B cell (primary cell): ENCODE results near the gene CDKN1C. TPM values are rescaled to one million over a fixed set of nuclear protein-coding genes. Genes with fewer than 3 reads are reported as not detected.

Experiments used
- ATAC-seq: fragments of 200-7000 bp; cut with Tn5 transposase; one replicate; pipeline ENCODE4 v1.10.0; 2021; ENCODE audit warnings: low read depth, mild to moderate bottlenecking, moderate number of reproducible peaks, moderate library complexity
- CTCF ChIA-PET: fragments of 350-600 bp; sonication (Branson Sonifier 250); formaldehyde crosslinking; loops from one replicate; lab custom pipeline; 2021; ENCODE audit warnings: antibody characterized with exemption, inconsistent platforms; lab: Charles Lee
- POLR2A ChIA-PET: fragments of 350-600 bp; sonication (Branson Sonifier 250); formaldehyde crosslinking; loops from one replicate; lab custom pipeline; 2021; ENCODE audit warnings: antibody characterized with exemption; lab: Charles Lee
- DNase-seq: peaks from one replicate; pipeline ENCODE4 v3.0.0; 2013
- H2AFZ ChIP-seq: 2 replicates; pipeline ENCODE4 v1.6.1; 2012; ENCODE audit warnings: mild to moderate bottlenecking, low read depth, low read length; ENCODE audit not compliant: insufficient read depth, poor library complexity, severe bottlenecking
- H3K27ac ChIP-seq, 2 donors: 1 replicate in 1 of 2; 2 replicates in 1 of 2; pipeline ENCODE4 v1.5.1; 2012 to 2013; ENCODE audit warnings: low read length in 2 of 2, mild to moderate bottlenecking in 2 of 2, moderate library complexity in 1 of 2
- H3K27me3 ChIP-seq, 4 experiments: fragments of 200-600 bp in 1 of 4; sonication (generic) in 1 of 4; replicated peaks in 1 of 4; 1 replicate in 2 of 4; 2 replicates in 2 of 4; pipeline versions ENCODE4 v1.6.1 to v1.7.0; 2013 to 2016; ENCODE audit warnings: low read length in 3 of 4, mild to moderate bottlenecking in 2 of 4, mixed read lengths in 1 of 4, moderate library complexity in 1 of 4; ENCODE audit not compliant: insufficient read depth in 4 of 4, control insufficient read depth in 3 of 4; ENCODE audit errors: control extremely low read depth in 1 of 4
- H3K36me3 ChIP-seq, 2 experiments: replicated peaks in 1 of 2; 1 replicate in 1 of 2; 2 replicates in 1 of 2; pipeline versions ENCODE4 v1.6.1 to v1.7.1; 2013; ENCODE audit warnings: low read length in 1 of 2; ENCODE audit not compliant: insufficient read depth in 2 of 2, control insufficient read depth in 1 of 2; ENCODE audit errors: control extremely low read depth in 1 of 2, extremely low read depth in 1 of 2
- H3K4me1 ChIP-seq, 2 donors: fragments of 200-600 bp in 1 of 2; sonication (generic) in 1 of 2; 1 replicate in 1 of 2; 2 replicates in 1 of 2; pipeline versions ENCODE4 v1.5.1 to v1.6.1; 2013 to 2017; ENCODE audit warnings: low read length in 2 of 2; ENCODE audit not compliant: control insufficient read depth in 2 of 2, insufficient read depth in 2 of 2
- H3K4me2 ChIP-seq: replicated peaks from 2 replicates; pipeline ENCODE3; 2012; ENCODE audit warnings: mild to moderate bottlenecking, low read depth, low read length; ENCODE audit not compliant: poor library complexity, severe bottlenecking
- H3K4me3 ChIP-seq, 5 experiments: fragments of 200-600 bp in 1 of 5; sonication (generic) in 1 of 5; 1 replicate in 3 of 5; 2 replicates in 2 of 5; pipeline versions ENCODE4 v1.5.1 to v1.7.0; 2011 to 2016; ENCODE audit warnings: low read length in 4 of 5, mild to moderate bottlenecking in 4 of 5, low read depth in 2 of 5, control low read depth in 1 of 5, moderate library complexity in 1 of 5; ENCODE audit not compliant: insufficient read depth in 1 of 5; ENCODE audit errors: control extremely low read depth in 1 of 5, extremely low read depth in 1 of 5
- H3K79me2 ChIP-seq: fragments of 200-600 bp; sonication (generic); one replicate; pipeline ENCODE4 v1.6.0; 2016; ENCODE audit warnings: low read length; ENCODE audit not compliant: control insufficient read depth, insufficient read depth
- H3K9ac ChIP-seq: fragments of 200-600 bp; sonication (generic); 2 replicates; pipeline ENCODE4 v1.6.1; 2017; ENCODE audit warnings: mild to moderate bottlenecking, low read length, moderate library complexity
- H3K9me3 ChIP-seq, 3 donors: one replicate each; pipeline versions ENCODE4 v1.6.1 to v1.7.1; 2013; ENCODE audit warnings: low read length in 2 of 3; ENCODE audit not compliant: control insufficient read depth in 2 of 3, insufficient read depth in 1 of 3; ENCODE audit errors: control extremely low read depth in 1 of 3
- H4K20me1 ChIP-seq: 2 replicates; pipeline ENCODE4 v1.6.0; 2012; ENCODE audit warnings: mild to moderate bottlenecking, low read length; ENCODE audit not compliant: insufficient read depth, control insufficient read depth, poor library complexity, severe bottlenecking
- H3K27ac Mint-ChIP-seq: one replicate; pipeline ENCODE4 v1.8.0; 2021; ENCODE audit warnings: mixed read lengths
- H3K27me3 Mint-ChIP-seq: one replicate; pipeline ENCODE4 v1.8.0; 2021; ENCODE audit warnings: mixed read lengths
- H3K4me1 Mint-ChIP-seq: one replicate; pipeline ENCODE4 v1.8.0; 2021; ENCODE audit warnings: mixed read lengths
- H3K4me3 Mint-ChIP-seq: one replicate; pipeline ENCODE4 v1.8.0; 2021; ENCODE audit warnings: mixed read lengths
- H3K9me3 Mint-ChIP-seq: one replicate; pipeline ENCODE4 v1.8.0; 2022; ENCODE audit warnings: mixed read lengths; ENCODE audit not compliant: insufficient read depth
- EZH2 ChIP-seq: IDR thresholded peaks from 2 replicates; pipeline ENCODE4 v1.6.1; 2012; ENCODE audit warnings: borderline replicate concordance, low read depth, mild to moderate bottlenecking, moderate library complexity, low read length; ENCODE audit not compliant: insufficient read depth, poor library complexity, severe bottlenecking
- WGBS: methylation state at CpG from one replicate; pipeline ENCODE4 v1.1.5; 2013; ENCODE audit warnings: missing lambda C conversion rate; ENCODE audit not compliant: insufficient coverage; 5-methylcytosine and 5-hydroxymethylcytosine counted together
- intact Hi-C: fragments of 100-400 bp; cut with micrococcal nuclease; formaldehyde crosslinking; loops from one replicate; pipeline ENCODE4 v1.10.0; 2022
- polyA plus RNA-seq: library from polyadenylated mRNA; depleted of rRNA; stranded (reverse); fragments of >200 nt; gene quantifications from 2 replicates; pipeline ENCODE4 v1.2.3, GENCODE V29; 2012
- total RNA-seq, 2 donors: library from RNA; stranded (reverse); fragments of 120-200 nt in 1 of 2; gene quantifications; 1 replicate in 1 of 2; 2 replicates in 1 of 2; pipeline versions ENCODE4 v1.2.3 to v1.2.4, GENCODE V29; 2013 to 2022
- TF ChIP-seq, protein P1 (sequence below): fragments of 200-600 bp; IDR thresholded peaks from one replicate; pipeline ENCODE4 v1.8.0; 2022; ENCODE audit warnings: antibody characterized with exemption, mild to moderate bottlenecking

CDKN1C gene
- total and polyA plus RNA-seq, 2 donors (not counting 1 experiment from before 2014, with no cell fraction given): 0.58 to 8.0 TPM

GRCh38 chr11:2931771-2932738, 46.5 kb upstream of the CDKN1C start:
- Histone ChIP-seq H3K9ac (no peak overlapping the region), H3K9me3 (peaks cover 0 to 12% (median 0%) of the 10 kb centered on the region in 3 donors), H3K4me1 (peaks cover 28% of the 10 kb centered on the region in 2 donors), H2AFZ (no peak overlapping the region), H4K20me1 (peaks cover 5% of the 10 kb centered on the region), H3K27me3 (peaks cover 0 to 54% (median 16%) of the 10 kb centered on the region in 4 experiments), H3K36me3 (no peaks in the 10 kb centered on the region), H3K4me3 (no peak overlapping the region), H3K27ac (no peak overlapping the region), H3K4me2 (no peak overlapping the region), H3K79me2 (no peaks in the 10 kb centered on the region)
- Mint-ChIP-seq H3K4me1 (peaks cover 16% of the 10 kb centered on the region), H3K4me3 (no peak overlapping the region), H3K27me3 (peaks cover 22% of the 10 kb centered on the region), H3K27ac (no peak overlapping the region), H3K9me3 (no peaks in the 10 kb centered on the region)
- no peak for DNase-seq
- ChIA-PET POLR2A (no interaction called here), CTCF (interaction anchor here (0.8 to 3.1 kb wide), 3 partner anchors 159 to 401 kb away, joined by 3 to 12 read pairs (median 5); no protein-coding TSS in a partner anchor)
- no peak for TF ChIP-seq EZH2
- TF ChIP-seq, protein P1, sequence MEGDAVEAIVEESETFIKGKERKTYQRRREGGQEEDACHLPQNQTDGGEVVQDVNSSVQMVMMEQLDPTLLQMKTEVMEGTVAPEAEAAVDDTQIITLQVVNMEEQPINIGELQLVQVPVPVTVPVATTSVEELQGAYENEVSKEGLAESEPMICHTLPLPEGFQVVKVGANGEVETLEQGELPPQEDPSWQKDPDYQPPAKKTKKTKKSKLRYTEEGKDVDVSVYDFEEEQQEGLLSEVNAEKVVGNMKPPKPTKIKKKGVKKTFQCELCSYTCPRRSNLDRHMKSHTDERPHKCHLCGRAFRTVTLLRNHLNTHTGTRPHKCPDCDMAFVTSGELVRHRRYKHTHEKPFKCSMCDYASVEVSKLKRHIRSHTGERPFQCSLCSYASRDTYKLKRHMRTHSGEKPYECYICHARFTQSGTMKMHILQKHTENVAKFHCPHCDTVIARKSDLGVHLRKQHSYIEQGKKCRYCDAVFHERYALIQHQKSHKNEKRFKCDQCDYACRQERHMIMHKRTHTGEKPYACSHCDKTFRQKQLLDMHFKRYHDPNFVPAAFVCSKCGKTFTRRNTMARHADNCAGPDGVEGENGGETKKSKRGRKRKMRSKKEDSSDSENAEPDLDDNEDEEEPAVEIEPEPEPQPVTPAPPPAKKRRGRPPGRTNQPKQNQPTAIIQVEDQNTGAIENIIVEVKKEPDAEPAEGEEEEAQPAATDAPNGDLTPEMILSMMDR: no peak
- intact Hi-C loops: loop anchor here (2.0 kb wide), 1 partner anchor 161 kb away; no protein-coding TSS in a partner anchor
- WGBS: 82% methylated on average over 13 of the region's 13 CpGs
- no peak for ATAC-seq

DNA sequence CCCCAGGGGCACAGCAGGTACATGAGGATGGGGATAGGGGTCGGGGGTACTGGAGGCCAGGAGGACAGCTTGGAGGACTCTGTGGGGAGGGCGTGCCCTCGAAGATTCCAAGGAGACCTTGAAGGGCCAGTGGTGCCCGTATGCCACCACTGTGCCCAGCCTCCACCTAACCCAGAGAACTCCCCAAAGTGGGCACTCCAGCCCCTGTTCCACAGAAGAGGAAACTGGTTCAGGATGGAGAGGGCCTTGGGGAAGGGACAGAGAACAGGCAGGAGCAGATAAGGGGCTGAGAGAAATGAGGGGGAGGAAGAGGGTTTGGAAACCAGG, 45.8 kb upstream of the CDKN1C start:
- no peak overlapping the region for H3K4me3 Mint-ChIP-seq

More for the DNA sequence above, 45.8 kb upstream of the CDKN1C start:
- no peak overlapping the region for H3K4me2 ChIP-seq
- Mint-ChIP-seq H3K27me3 (peaks cover 26% of the 10 kb centered on the region), H3K4me1 (peaks cover 16% of the 10 kb centered on the region), H3K27ac (no peak overlapping the region), H3K9me3 (no peaks in the 10 kb centered on the region)
- H3K27ac ChIP-seq: no peak overlapping the region
- no peaks in the 10 kb centered on the region for H3K36me3 ChIP-seq
- H3K9me3 ChIP-seq: peaks cover 0 to 6% (median 0%) of the 10 kb centered on the region in 3 donors
- TF ChIP-seq, protein P1: no peak
- no peak for TF ChIP-seq EZH2
- H3K4me1 ChIP-seq: peaks cover 28% of the 10 kb centered on the region in 2 donors
- 100% methylated on average over 1 of the region's 4 CpGs for WGBS
- no peak overlapping the region for H3K4me3 ChIP-seq
- peaks cover 5% of the 10 kb centered on the region for H4K20me1 ChIP-seq
- no peak overlapping the region for H3K9ac ChIP-seq
- ATAC-seq (no peak), DNase-seq (no peak)
- no peak overlapping the region for H2AFZ ChIP-seq
- CTCF ChIA-PET: interaction anchor here (0.8 to 3.1 kb wide), 4 partner anchors 9 to 400 kb away, joined by 3 to 12 read pairs (median 6); no protein-coding TSS in a partner anchor
- peaks cover 0 to 61% (median 17%) of the 10 kb centered on the region in 4 experiments for H3K27me3 ChIP-seq
- intact Hi-C loops: loop anchor here (2.0 kb wide), 1 partner anchor 161 kb away; no protein-coding TSS in a partner anchor
- no peaks in the 10 kb centered on the region for H3K79me2 ChIP-seq
- POLR2A ChIA-PET: no interaction called here
